Measurements from ENCODE around the gene MORN1. TPM values are rescaled to one million over a fixed set of nuclear protein-coding genes. Genes with fewer than 3 reads are reported as not detected.

Gene MORN1
- total and polyA plus RNA-seq, 2 of the 8 experiments (the other 6 are each of a cell fraction or from before 2014, with no cell fraction given), result 5.0 to 9.1 TPM

DNA sequence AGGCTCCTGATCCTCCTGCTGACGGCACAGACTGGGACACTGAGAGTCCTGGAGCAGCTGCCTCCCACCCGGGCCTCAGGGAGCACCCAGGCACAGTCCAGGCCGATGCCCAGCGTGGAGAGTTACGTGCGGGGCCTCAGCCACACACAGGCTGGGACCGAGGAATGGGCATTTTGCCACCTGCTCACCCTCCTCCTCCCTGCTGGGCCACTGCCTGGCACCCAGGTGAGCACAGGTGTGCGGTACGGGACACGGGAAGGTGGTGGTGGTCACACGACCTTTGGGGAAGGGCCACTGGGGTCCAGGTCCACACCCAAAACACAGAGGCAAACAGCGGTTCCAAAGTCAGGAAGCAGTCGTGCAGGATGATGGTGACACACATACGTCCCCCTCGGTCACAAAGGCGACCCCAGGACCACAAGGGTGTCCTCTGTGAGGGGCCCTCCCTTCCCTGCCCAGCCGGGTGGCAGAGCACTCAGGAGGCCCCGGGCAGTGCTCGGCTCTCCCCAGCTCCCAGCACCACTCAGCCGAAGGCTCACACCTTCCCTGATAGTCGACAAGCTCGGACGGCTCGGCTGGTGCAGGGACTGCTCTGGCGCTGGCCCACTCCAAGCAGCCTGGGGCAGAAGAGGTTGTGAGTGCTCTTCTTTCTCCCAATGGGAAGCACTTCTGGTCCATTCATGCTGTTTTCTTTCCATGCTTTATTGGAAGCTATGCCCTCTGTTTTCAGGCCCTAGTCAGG lies 14.3 kb downstream of the MORN1 start (continued):
- TF ChIP-seq PHF8 (conservative IDR thresholded peaks at IDR 0.05; ENCODE audit: low read depth, low read length), result no peak

Data from H1 (cell line).